Measurements from ENCODE around the gene GNG12. TPM values are rescaled to one million over a fixed set of nuclear protein-coding genes. Genes with fewer than 3 reads are reported as not detected.

GNG12 gene
- total and polyA plus RNA-seq, 9 of the 15 experiments (the other 6 are each of a cell fraction or from before 2014, with no cell fraction given), result 2.6 to 6.0 (median 4.1) TPM

- TF ChIP-seq CBX2 (IDR thresholded peaks at IDR 0.05; ENCODE audit: insufficient read depth, low read length, poor library complexity, severe bottlenecking) (no peak), ZNF766 (CRISPR knock-in tag; conservative IDR thresholded peaks at IDR 0.05) (no peak), RFX1 (IDR thresholded peaks at IDR 0.05) (peak; percentile 27; the same call in 1 of the 2 replicates), E2F6 (IDR thresholded peaks at IDR 0.05; ENCODE audit: borderline replicate concordance in 1 of 2, extremely low read depth in 1 of 2, insufficient read depth in 1 of 2, insufficient read length in 1 of 2, low read depth in 1 of 2, low read length in 1 of 2, poor library complexity in 1 of 2, severe bottlenecking in 1 of 2) (no peak), CEBPG (CRISPR knock-in tag; IDR thresholded peaks at IDR 0.05) (no peak), CEBPG (tag; conservative IDR thresholded peaks at IDR 0.05 in 1 of 2, IDR thresholded peaks at IDR 0.05 in 1 of 2) (0 out of 4 replicates have a peak, but pooled peaks of 1 of the 2 experiments have one; percentile 41), PKNOX1 (IDR thresholded peaks at IDR 0.05) (peak; percentile 39; the same call in 1 of the 2 replicates), ZNF23 (CRISPR knock-in tag; IDR thresholded peaks at IDR 0.05) (no peak), YY1 (IDR thresholded peaks at IDR 0.05; ENCODE audit: borderline replicate concordance in 1 of 3, control insufficient read depth in 1 of 3, extremely low read depth in 1 of 3, insufficient read depth in 3 of 3, insufficient read length in 1 of 3, insufficient replicate concordance in 2 of 3, low read depth in 1 of 3, low read length in 2 of 3) (no peak), CHD7 (IDR thresholded peaks at IDR 0.05; ENCODE audit: low read depth, low read length) (no peak), MEIS2 (IDR thresholded peaks at IDR 0.05; ENCODE audit: partially characterized antibody) (peak; percentile 77)
Observed at GRCh38 chr1:67880056-67880601, 46.9 kb upstream of the GNG12 start (continued).

All from K562 (cell line).